GM12878 (cell line): ENCODE results near the gene ACADVL. TPM values are rescaled to one million over a fixed set of nuclear protein-coding genes. Genes with fewer than 3 reads are reported as not detected.

Experiments used
- ATAC-seq: fragments of 200-7000 bp; cut with Tn5 transposase; 3 replicates; pipeline ENCODE4 v1.9.1; 2020; ENCODE audit warnings: mild to moderate bottlenecking, moderate library complexity
- Bru-seq: library from RNA; stranded (reverse); fragments of 400-500 nt; gene quantifications from one replicate; lab custom pipeline; 2021; lab: Mats Ljungman, UMichigan
- BruChase-seq, 2 experiments: library from RNA; stranded (reverse); fragments of 400-500 nt; gene quantifications; one replicate each; lab custom pipeline; 2021; lab: Mats Ljungman, UMichigan
- BruUV-seq: library from RNA; stranded (reverse); fragments of 400-500 nt; replicated peaks from 2 replicates; lab custom pipeline; 2021; lab: Mats Ljungman, UMichigan
- CTCF ChIA-PET: fragments of 300-600 bp; sonication (Branson Sonifier 250); formaldehyde crosslinking; extraction: SDS; loops from one replicate; lab custom pipeline; 2021; ENCODE audit warnings: inconsistent platforms; lab: Yijun Ruan, JAX
- POLR2A ChIA-PET: fragments of 350-600 bp; formaldehyde crosslinking; extraction: SDS; loops from one replicate; lab custom pipeline; 2021; ENCODE audit warnings: inconsistent platforms; lab: Charles Lee
- RAD21 ChIA-PET: fragments of 300-600 bp; sonication (Branson Sonifier 250); formaldehyde crosslinking; loops from one replicate; lab custom pipeline; 2023; ENCODE audit warnings: antibody characterized with exemption; ENCODE audit not compliant: unreplicated experiment; lab: Charles Lee
- SMC1A ChIA-PET: fragments of 300-600 bp; sonication (Branson Sonifier 250); formaldehyde crosslinking; loops from one replicate; lab custom pipeline; 2023; ENCODE audit not compliant: unreplicated experiment, uncharacterized antibody; lab: Charles Lee
- DNase-seq: peaks from one replicate; pipeline ENCODE4 v3.0.0-alpha.2; 2011; ENCODE audit warnings: low read depth, low spot score
- FAIRE-seq: peaks from 3 replicates; lab custom pipeline; 2011; peaks lifted over from hg19 to GRCh38; lab: Jason Lieb, UNC
- H2AFZ ChIP-seq: 2 replicates; pipeline ENCODE4 v1.6.0; 2011; ENCODE audit warnings: low read depth, low read length, control low read depth; ENCODE audit not compliant: control insufficient read depth
- H3K27ac ChIP-seq: 2 replicates; pipeline ENCODE4 v1.5.1; 2011; ENCODE audit warnings: control low read depth; ENCODE audit not compliant: control insufficient read depth, insufficient read depth
- H3K27me3 ChIP-seq, 2 experiments: replicated peaks in 1 of 2; 2 replicates each; pipeline versions ENCODE4 v1.6.0 to v1.6.1; 2011; ENCODE audit warnings: low read length in 1 of 2; ENCODE audit not compliant: control insufficient read depth in 2 of 2, insufficient read depth in 2 of 2
- H3K36me3 ChIP-seq, 2 experiments: 2 replicates each; pipeline ENCODE4 v1.5.1; 2011; ENCODE audit warnings: low read length in 1 of 2; ENCODE audit not compliant: control insufficient read depth in 2 of 2, insufficient read depth in 2 of 2
- H3K4me1 ChIP-seq: 2 replicates; pipeline ENCODE4 v1.6.1; 2011; ENCODE audit warnings: mild to moderate bottlenecking, low read length, moderate library complexity, mixed read lengths; ENCODE audit not compliant: control insufficient read depth, insufficient read depth
- H3K4me2 ChIP-seq: 2 replicates; pipeline ENCODE4 v1.6.0; 2011; ENCODE audit warnings: control low read depth; ENCODE audit not compliant: control insufficient read depth, insufficient read depth
- H3K4me3 ChIP-seq: fragments of 200-600 bp; sonication (generic); 2 replicates; pipeline ENCODE4 v1.5.1; 2016
- H3K79me2 ChIP-seq: 2 replicates; pipeline ENCODE4 v1.6.0; 2011; ENCODE audit warnings: low read length; ENCODE audit not compliant: control insufficient read depth, insufficient read depth
- H3K9ac ChIP-seq: 2 replicates; pipeline ENCODE4 v1.8.0; 2011; ENCODE audit warnings: low read length, control low read depth, mixed read lengths; ENCODE audit not compliant: control insufficient read depth, insufficient read depth
- H3K9me3 ChIP-seq: replicated peaks from 3 replicates; pipeline ENCODE4 v1.5.1; 2011; ENCODE audit warnings: mild to moderate bottlenecking, low read length; ENCODE audit not compliant: control insufficient read depth, insufficient read depth
- H4K20me1 ChIP-seq: 2 replicates; pipeline ENCODE4 v1.6.0; 2011; ENCODE audit not compliant: control insufficient read depth, insufficient read depth
- BCL3 ChIP-seq: IDR thresholded peaks from 2 replicates; pipeline ENCODE4 v1.6.1; 2011; ENCODE audit warnings: borderline replicate concordance, low read depth, mild to moderate bottlenecking, moderate library complexity, low read length; ENCODE audit not compliant: insufficient read depth, poor library complexity, severe bottlenecking
- CBFB ChIP-seq: IDR thresholded peaks from 2 replicates; pipeline ENCODE4 v1.6.1; 2016; ENCODE audit warnings: antibody characterized with exemption, low read depth
- ETV6 ChIP-seq, 2 experiments: fragments of 450-650 bp in 1 of 2; IDR thresholded peaks in 1 of 2; conservative IDR thresholded peaks in 1 of 2; 2 replicates each; pipeline ENCODE4 v1.6.1; 2014; ENCODE audit warnings: antibody characterized with exemption in 1 of 2, borderline replicate concordance in 1 of 2, low read depth in 1 of 2, mild to moderate bottlenecking in 1 of 2, moderate library complexity in 1 of 2
- POLR2AphosphoS5 ChIP-seq: IDR thresholded peaks from 2 replicates; pipeline ENCODE4 v1.6.1; 2011; ENCODE audit warnings: mild to moderate bottlenecking, low read length, inconsistent platforms
- RELA ChIP-seq: fragments of 450-650 bp; IDR thresholded peaks from 2 replicates; pipeline ENCODE4 v1.8.0; 2014; ENCODE audit warnings: borderline replicate concordance; ENCODE audit not compliant: partially characterized antibody
- SMAD5 ChIP-seq: IDR thresholded peaks from 2 replicates; pipeline ENCODE4 v1.6.1; 2016; ENCODE audit warnings: antibody characterized with exemption, low read depth
- YY1 ChIP-seq: IDR thresholded peaks from 2 replicates; pipeline ENCODE4 v1.6.1; 2011; ENCODE audit warnings: low read depth, mild to moderate bottlenecking, low read length
- ZBED1 ChIP-seq: IDR thresholded peaks from 2 replicates; pipeline ENCODE4 v1.6.1; 2016; ENCODE audit warnings: borderline replicate concordance
- ZNF384 ChIP-seq: IDR thresholded peaks from 2 replicates; pipeline ENCODE4 v1.6.1; 2012; ENCODE audit warnings: low read depth, mild to moderate bottlenecking, low read length, improper control_type of control experiment, borderline replicate concordance
- ZNF687 ChIP-seq: fragments of 450-650 bp; IDR thresholded peaks from 2 replicates; pipeline ENCODE4 v1.6.1; 2017; ENCODE audit warnings: mild to moderate bottlenecking, moderate library complexity
- WGBS: methylation state at CpG from one replicate; pipeline ENCODE4 v1.1.6; 2016; ENCODE audit warnings: low lambda C conversion rate; ENCODE audit not compliant: insufficient replicate concordance, insufficient coverage; ENCODE audit errors: missing lambda C conversion rate; 5-methylcytosine and 5-hydroxymethylcytosine counted together
- in situ Hi-C: fragments of 300-500 bp; cut with MboI; formaldehyde crosslinking; loops from 9 replicates; pipeline ENCODE4 v1.14.3; 2018; ENCODE audit warnings: mixed read lengths
- intact Hi-C: fragments of 100-400 bp; cut with micrococcal nuclease; formaldehyde crosslinking; loops from one replicate; pipeline ENCODE4 v1.14.2; 2022; ENCODE audit not compliant: unreplicated experiment
- long read RNA-seq, 2 experiments: library from polyadenylated mRNA; unstranded; transcript quantifications; one replicate each; pipeline ENCODE4 v2.0.0, GENCODE V29; 2019 to 2020
- polyA minus RNA-seq, 3 experiments: library from RNA; depleted of rRNA, polyadenylated mRNA; stranded (reverse); fragments of >200 nt; gene quantifications; 2 replicates each; pipeline ENCODE4 v1.2.3, GENCODE V29; 2011
- polyA plus RNA-seq, 11 experiments: library from polyadenylated mRNA; depleted of rRNA in 4 of 11; unstranded in 6 of 11; stranded (reverse) in 5 of 11; fragments of >200 nt; fragmentation: Nextera tagmentation in 4 of 11; fragmentation: Illumina TruSeq in 1 of 11; extraction: Ambion mirVana in 4 of 11; extraction: Trizol in 1 of 11; gene quantifications; 1 replicate in 1 of 11; 2 replicates in 10 of 11; pipeline versions ENCODE4 v1.2.1 to v1.2.3, GENCODE V29; 2011 to 2016; ENCODE audit warnings: inconsistent platforms in 2 of 11, missing spikeins in 2 of 11, low read depth in 1 of 11
- total RNA-seq, 4 experiments: library from RNA; depleted of rRNA in 3 of 4; stranded (reverse); fragments of >200 nt in 3 of 4; fragmentation: Illumina TruSeq in 1 of 4; extraction: Trizol in 1 of 4; gene quantifications; 2 replicates each; pipeline versions ENCODE4 v1.2.1 to v1.2.3, GENCODE V29; 2013 to 2021

ACADVL gene
- 287 and 321 TPM in 2 replicates for total RNA-seq (2013; cell fraction: nucleolus; rRNA removed)
- 138 and 165 TPM in 2 replicates for total RNA-seq (2014; rRNA removed)
- total RNA-seq (2014; rRNA removed; fragmentation: Illumina TruSeq; extraction: Trizol): 97.1 and 99.0 TPM in 2 replicates
- total RNA-seq (2021): 182 and 196 TPM in 2 replicates
- 379 TPM for polyA plus RNA-seq (2011; ENCODE audit: low read depth)
- polyA plus RNA-seq (2011; rRNA removed): 150 and 232 TPM in 2 replicates
- polyA plus RNA-seq (2011; cell fraction: cytosol; rRNA removed): 247 and 317 TPM in 2 replicates
- polyA plus RNA-seq (2011; cell fraction: nucleus; rRNA removed): 3,310 and 3,575 TPM in 2 replicates
- 351 and 464 TPM in 2 replicates for polyA plus RNA-seq (2012)
- polyA plus RNA-seq (2014; fragmentation: Illumina TruSeq; extraction: Trizol): 86.8 and 137 TPM in 2 replicates
- 10 to 100 TPM; 25.4 to 73.1 TPM for polyA plus RNA-seq (2014; fragmentation: Nextera tagmentation; extraction: Ambion mirVana)
- polyA plus RNA-seq (2014; rRNA removed): 212 and 221 TPM in 2 replicates
- polyA plus RNA-seq (2016; fragmentation: Nextera tagmentation; extraction: Ambion mirVana): 100 to 1,000 TPM; 204 to 225 TPM
- polyA minus RNA-seq (2011; rRNA and poly(A)+ RNA removed): 82.7 and 156 TPM in 2 replicates
- 56.9 and 61.9 TPM in 2 replicates for polyA minus RNA-seq (2011; cell fraction: cytosol; rRNA and poly(A)+ RNA removed)
- 240 and 270 TPM in 2 replicates for polyA minus RNA-seq (2011; cell fraction: nucleus; rRNA and poly(A)+ RNA removed)
- percentile 79 among the genes with signal in this experiment for Bru-seq, nascent RNA
- BruChase-seq, experiment 1, labeled RNA remaining after a 6-hour chase: percentile 96 among the genes with signal in this experiment
- BruChase-seq, experiment 2, labeled RNA remaining after a 2-hour chase: percentile 90 among the genes with signal in this experiment
- long read RNA-seq, experiment 1, transcript ACADVL-203 (20 exons, 2,323 nt): major isoform, 76 of 105 reads
- long read RNA-seq, experiment 1, partial matches to known transcripts: 10 of 105 reads
- long read RNA-seq, experiment 1, other reads (novel, unspliced or antisense): 15 of 105 reads
- long read RNA-seq, experiment 2, transcript ACADVL-203 (20 exons, 2,323 nt): major isoform, 8 of 33 reads
- long read RNA-seq, experiment 2, partial matches to known transcripts: 19 of 33 reads
- long read RNA-seq, experiment 2, other reads (novel, unspliced or antisense): 5 of 33 reads

- BruUV-seq: no TSS peak
- H3K9me3 ChIP-seq: no peaks in the 10 kb centered on the region
- FAIRE-seq (no peak), ATAC-seq (peak; percentile 86), DNase-seq (no peak)
- no peaks in the 10 kb centered on the region for H4K20me1 ChIP-seq
- peak within 1 kb of the TSS; percentile 92 for H3K27ac ChIP-seq
- H3K4me3 ChIP-seq: peak within 1 kb of the TSS; percentile 81
- in situ Hi-C loops: no loop called here
- intact Hi-C loops: no loop called here
- RAD21 ChIA-PET: interaction anchor here (0.6 to 3.2 kb wide), 16 partner anchors 11 to 365 kb away, joined by 3 to 51 read pairs (median 4); partner anchors contain the start of genes CTDNEP1, DVL2, ELP5 and GABARAP
- H3K4me1 ChIP-seq: peaks cover 12% of the 10 kb centered on the region
- peaks cover 11% of the 10 kb centered on the region in 2 experiments for H3K36me3 ChIP-seq
- H3K27me3 ChIP-seq: no peaks in the 10 kb centered on the region
- WGBS: under 1% methylated on average over 57 of the region's 63 CpGs
- peak within 1 kb of the TSS; percentile 97 for H3K4me2 ChIP-seq
- SMC1A ChIA-PET: interaction anchor here (0.6 to 4.8 kb wide), 13 partner anchors 10 to 174 kb away, joined by 3 to 34 read pairs (median 5); partner anchors contain the start of genes DVL2, GABARAP and PHF23
- peaks cover 14% of the 10 kb centered on the region for H3K79me2 ChIP-seq
- POLR2A ChIA-PET: interaction anchor here (0.6 to 5.9 kb wide), 13 partner anchors 10 to 333 kb away, joined by 3 to 60 read pairs (median 4); partner anchors contain the start of genes CTDNEP1, DVL2, ELP5 and GABARAP
- peak within 1 kb of the TSS; percentile 39 for H2AFZ ChIP-seq
- H3K9ac ChIP-seq: peak within 1 kb of the TSS; percentile 86
- CTCF ChIA-PET: interaction anchor here (0.8 to 5.1 kb wide), 17 partner anchors 13 to 174 kb away, joined by 3 to 70 read pairs (median 5); partner anchors contain the start of genes ACAP1, DVL2, GABARAP and PHF23
- no peak for TF ChIP-seq RELA
- TF ChIP-seq ZNF384: no peak
- no peak; the same call in 1 of the 2 replicates for TF ChIP-seq CBFB
- peak; percentile 50 for TF ChIP-seq BCL3
- no peak for TF ChIP-seq ZBED1
- TF ChIP-seq YY1: peak; percentile 81
- TF ChIP-seq POLR2AphosphoS5: peak; percentile 48; the same call in 1 of the 2 replicates
- no peak for TF ChIP-seq ZNF687
- TF ChIP-seq SMAD5: no peak
- TF ChIP-seq ETV6 (conservative IDR thresholded peaks at IDR 0.05 in 1 of 2, IDR thresholded peaks at IDR 0.05 in 1 of 2; ENCODE audit: borderline replicate concordance in 1 of 2, low read depth in 1 of 2): no peak
Observed at GRCh38 chr17:7219812-7220592, at the start of gene ACADVL, which contains the start of gene DLG4. Gene ACADVL (plus strand): TSS chr17:7219938. CDS start chr17:7219985, 47 bp downstream. Gene DLG4 (minus strand): TSS chr17:7219836.
